PC-3 (cell line): Measurements from ENCODE around the gene MYLK3.

Experiments
- CTCF ChIP-seq: fragments of 300-600 bp; sonication (generic); conservative IDR thresholded peaks from 2 replicates; pipeline ENCODE4 v1.5.1; 2017; ENCODE audit warnings: antibody characterized with exemption, low read depth, mild to moderate bottlenecking, low read length
- EZH2 ChIP-seq: fragments of 300-600 bp; sonication (generic); IDR thresholded peaks from one replicate; pipeline ENCODE4 v1.6.1; 2017; ENCODE audit warnings: antibody characterized with exemption, mild to moderate bottlenecking, low read length; ENCODE audit not compliant: unreplicated experiment

GRCh38 chr16:46695937-46696336 lies 52.2 kb downstream of the MYLK3 start:
- TF ChIP-seq EZH2 (no peak), CTCF (no peak)
